Panc1 (cell line): ENCODE data around the gene STUB1. TPM values are rescaled to one million over a fixed set of nuclear protein-coding genes. Genes with fewer than 3 reads are reported as not detected.

ENCODE experiments used
- ATAC-seq: fragments of 200-7000 bp; cut with Tn5 transposase; 2 replicates; pipeline ENCODE4 v1.9.1; 2020; ENCODE audit warnings: mild to moderate bottlenecking, moderate library complexity
- BruUV-seq: library from RNA; stranded (reverse); fragments of 400-500 nt; replicated peaks from 2 replicates; lab custom pipeline; 2021; lab: Mats Ljungman, UMichigan
- CTCF ChIA-PET: fragments of 300-600 bp; sonication (Branson Sonifier 250); formaldehyde crosslinking; loops from one replicate; lab custom pipeline; 2022; ENCODE audit warnings: antibody characterized with exemption; lab: Charles Lee
- POLR2A ChIA-PET: fragments of 300-600 bp; sonication (Branson Sonifier 250); formaldehyde crosslinking; loops from one replicate; lab custom pipeline; 2022; ENCODE audit warnings: antibody characterized with exemption; lab: Charles Lee
- DNase-seq: peaks from one replicate; pipeline ENCODE4 v3.0.0-alpha.2; 2010; ENCODE audit warnings: low read depth, low spot score
- H3K27ac ChIP-seq: 2 replicates; pipeline ENCODE4 v1.5.1; 2011; ENCODE audit warnings: mild to moderate bottlenecking, low read length, inconsistent platforms
- H3K27me3 ChIP-seq: fragments of 200-500 bp; sonication (Bioruptor generic); 2 replicates; pipeline ENCODE4 v1.6.0; 2014; ENCODE audit warnings: low read length, inconsistent platforms; ENCODE audit not compliant: control insufficient read depth, insufficient read depth
- H3K36me3 ChIP-seq: fragments of 200-500 bp; sonication (Bioruptor generic); 2 replicates; pipeline ENCODE4 v1.5.1; 2014; ENCODE audit warnings: inconsistent platforms, mild to moderate bottlenecking, low read length, moderate library complexity; ENCODE audit not compliant: control insufficient read depth, insufficient read depth
- H3K4me1 ChIP-seq: 2 replicates; pipeline ENCODE4 v1.5.1; 2011; ENCODE audit warnings: inconsistent platforms, mild to moderate bottlenecking, low read length, moderate library complexity; ENCODE audit not compliant: control insufficient read depth, insufficient read depth
- H3K4me3 ChIP-seq, 2 experiments: 2 replicates each; pipeline ENCODE4 v1.5.1; 2011 to 2012; ENCODE audit warnings: low read depth in 2 of 2, low read length in 2 of 2, mild to moderate bottlenecking in 2 of 2, inconsistent platforms in 1 of 2, moderate library complexity in 1 of 2
- H3K9me3 ChIP-seq: fragments of 200-500 bp; sonication (Bioruptor generic); 2 replicates; pipeline ENCODE4 v1.5.1; 2014; ENCODE audit warnings: low read depth, mild to moderate bottlenecking, inconsistent platforms, low read length, moderate library complexity; ENCODE audit not compliant: control insufficient read depth, insufficient read depth
- CTCF ChIP-seq: fragments of 450-650 bp; IDR thresholded peaks from 2 replicates; pipeline ENCODE4 v1.5.1; 2017; ENCODE audit warnings: mild to moderate bottlenecking
- POLR2AphosphoS5 ChIP-seq: IDR thresholded peaks from 2 replicates; pipeline ENCODE4 v1.6.1; 2012; ENCODE audit warnings: mild to moderate bottlenecking, low read depth, low read length, moderate library complexity
- REST ChIP-seq, 2 experiments: IDR thresholded peaks; 2 replicates each; pipeline ENCODE4 v1.6.1; 2011 to 2012; ENCODE audit warnings: low read depth in 2 of 2, control low read depth in 1 of 2, low read length in 1 of 2, mild to moderate bottlenecking in 1 of 2, moderate library complexity in 1 of 2; ENCODE audit not compliant: insufficient read depth in 1 of 2
- SIN3A ChIP-seq: IDR thresholded peaks from 2 replicates; pipeline ENCODE4 v1.6.1; 2012; ENCODE audit warnings: low read depth, mild to moderate bottlenecking, low read length, moderate library complexity, borderline replicate concordance; ENCODE audit not compliant: insufficient read depth
- TCF7L2 ChIP-seq: IDR thresholded peaks from 2 replicates; pipeline ENCODE4 v1.6.1; 2011; ENCODE audit warnings: mild to moderate bottlenecking, low read depth, low read length, inconsistent platforms
- in situ Hi-C: cut with HindIII; loops from 2 replicates; pipeline ENCODE4 v1.10.0; 2016; ENCODE audit warnings: low sequenced_read_pairs, low pct_unique_long_range_greater_than_20kb
- intact Hi-C: fragments of 100-400 bp; cut with micrococcal nuclease; formaldehyde crosslinking; loops from one replicate; pipeline ENCODE4 v1.10.0; 2022; ENCODE audit not compliant: unreplicated experiment
- total RNA-seq: library from RNA; stranded (reverse); gene quantifications from one replicate; pipeline ENCODE4 v1.2.1, GENCODE V29; 2021; ENCODE audit not compliant: unreplicated experiment

STUB1 gene
- total RNA-seq, 1 experiment from 2014 or later: 217 TPM

DNA sequence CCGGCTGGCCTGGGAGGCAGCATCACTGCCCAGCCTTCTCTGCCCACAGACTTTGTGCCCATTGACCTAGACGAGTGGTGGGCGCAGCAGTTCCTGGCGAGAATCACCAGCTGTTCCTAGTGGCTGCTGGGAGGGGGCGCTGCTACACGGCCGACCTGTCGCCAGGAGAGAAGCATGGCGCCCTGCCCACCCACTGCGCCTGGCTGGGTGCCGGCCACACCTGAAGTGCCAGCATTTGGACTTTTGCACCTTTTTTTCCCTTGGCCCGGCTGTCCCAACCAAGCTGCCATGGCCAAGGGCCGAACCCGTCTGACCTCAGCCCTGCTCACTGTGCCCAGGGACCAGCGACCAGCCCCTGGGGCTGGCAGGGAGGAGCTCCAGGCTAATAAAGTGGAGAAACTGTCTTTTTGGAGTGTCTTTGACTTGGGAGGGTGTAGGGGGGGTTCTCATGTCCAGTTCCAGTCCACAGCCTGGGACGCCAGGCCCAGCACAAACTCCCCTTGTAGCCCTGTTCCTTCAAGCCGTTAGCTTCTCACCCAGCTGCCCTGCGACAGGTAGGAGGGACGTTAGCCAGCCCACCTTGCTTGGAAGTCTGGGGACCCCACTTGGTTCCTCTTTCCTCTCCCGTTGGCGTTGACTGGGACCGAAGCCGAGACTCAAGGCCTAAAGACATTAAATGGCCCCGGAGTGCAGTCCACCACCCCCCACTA, 32.0 kb upstream of the STUB1 start:
- TSS peak; percentile 23 for BruUV-seq
- DNase-seq: no peak

DNA sequence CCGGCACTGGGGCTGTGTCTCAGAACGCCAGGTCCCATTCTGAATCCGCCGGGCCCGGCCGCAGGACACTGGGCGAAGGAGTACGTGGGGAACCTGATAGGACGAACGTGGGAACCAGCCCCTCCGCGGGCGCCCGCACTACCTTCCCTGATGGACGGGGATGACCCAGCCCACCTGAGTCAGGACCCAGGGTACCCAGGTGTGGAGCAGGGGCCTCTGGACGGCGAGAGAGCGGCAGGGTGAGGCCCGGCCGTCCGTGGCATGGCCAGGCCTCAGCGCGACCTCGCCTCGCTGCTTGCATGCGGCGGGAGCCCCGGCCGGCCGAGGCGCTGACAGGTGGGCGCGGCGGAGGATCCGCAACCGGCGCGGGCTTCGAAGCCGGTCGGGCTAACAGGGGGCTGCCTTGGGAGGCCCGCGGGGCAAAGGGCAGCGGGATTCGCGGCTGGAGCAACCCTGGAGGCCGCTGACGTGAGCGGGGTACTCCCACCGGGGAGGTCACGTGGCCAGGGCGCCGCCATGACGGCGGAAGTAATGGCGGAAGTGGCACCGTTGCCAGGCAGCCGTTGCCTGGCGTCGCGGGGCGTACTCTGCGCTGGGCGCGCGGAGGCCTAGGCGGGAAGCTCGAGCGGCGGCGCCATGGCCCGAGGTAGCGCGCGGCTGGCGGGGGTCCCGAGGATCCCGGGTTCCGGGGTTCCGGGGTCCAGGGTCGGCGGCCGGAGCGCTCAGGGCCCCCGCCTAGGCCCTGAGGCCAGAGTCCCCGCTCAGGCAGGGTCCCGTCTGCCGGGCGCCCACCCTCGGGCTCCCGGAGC, 31.2 kb upstream of the STUB1 start, which contains the start of gene WDR90:
Gene WDR90, plus strand, starts transcription at position 585 of the 809 bp plus-strand sequence. Its CDS starts 52 bp downstream, at position 637.
- DNase-seq (no peak), ATAC-seq (peak; percentile 77)
- H3K4me1 ChIP-seq: peaks cover 36% of the 10 kb centered on the region
- H3K36me3 ChIP-seq: no peaks in the 10 kb centered on the region
- TF ChIP-seq POLR2AphosphoS5: no peak; the same call in 1 of the 2 replicates
- TF ChIP-seq SIN3A: peak; percentile 98
- no peak for TF ChIP-seq CTCF
- 0 out of 4 replicates have a peak, but pooled peaks of 1 of the 2 experiments have one; percentile 10 for TF ChIP-seq REST (IDR thresholded peaks at IDR 0.05; ENCODE audit: insufficient read depth in 1 of 2, low read depth in 2 of 2, low read length in 1 of 2)
- no peak for TF ChIP-seq TCF7L2
- ChIA-PET CTCF (no interaction called here), POLR2A (interaction anchor here (0.6 to 0.9 kb wide), 2 partner anchors 11 to 245 kb away, joined by 3 to 4 read pairs; no protein-coding TSS in a partner anchor)
- intact Hi-C loops: no loop called here
- H3K27me3 ChIP-seq: no peaks in the 10 kb centered on the region
- BruUV-seq: TSS peak; percentile 69
- in situ Hi-C loops: no loop called here
- peak within 1 kb of the TSS; percentile 56 for H3K4me3 ChIP-seq
- peak within 1 kb of the TSS; percentile 78 for H3K27ac ChIP-seq
- no peaks in the 10 kb centered on the region for H3K9me3 ChIP-seq

More for the DNA sequence above, 32.0 kb upstream of the STUB1 start:
- H3K36me3 ChIP-seq: no peaks in the 10 kb centered on the region
- peak; percentile 7; the same call in 1 of the 2 replicates for ATAC-seq
- H3K27me3 ChIP-seq: no peaks in the 10 kb centered on the region
- peaks cover 42% of the 10 kb centered on the region for H3K4me1 ChIP-seq
- H3K9me3 ChIP-seq: no peaks in the 10 kb centered on the region
- peak overlapping the region; percentile 78 for H3K27ac ChIP-seq
- TF ChIP-seq CTCF (peak; percentile 84; the same call in 1 of the 2 replicates), TCF7L2 (no peak)
- ChIA-PET CTCF (no interaction called here), POLR2A (interaction anchor here (0.6 kb wide), 1 partner anchor 244 kb away, joined by 3 read pairs; no protein-coding TSS in a partner anchor)
- peak overlapping the region; percentile 56 for H3K4me3 ChIP-seq
- in situ Hi-C loops (no loop called here), intact Hi-C loops (no loop called here)
